Neutrophil (primary cell): ENCODE measurements around the gene NLGN4X.

ENCODE experiments used
- H3K27ac ChIP-seq: fragments of 200-600 bp; sonication (generic); 2 replicates; pipeline ENCODE4 v1.5.1; 2016; ENCODE audit warnings: mild to moderate bottlenecking, moderate library complexity
- H3K27me3 ChIP-seq: fragments of 200-600 bp; sonication (generic); 2 replicates; pipeline ENCODE4 v1.6.0; 2016; ENCODE audit warnings: mild to moderate bottlenecking
- H3K36me3 ChIP-seq: fragments of 200-600 bp; sonication (generic); 2 replicates; pipeline ENCODE4 v1.5.1; 2017
- H3K4me1 ChIP-seq, 2 experiments: fragments of 200-600 bp in 1 of 2; sonication (generic) in 1 of 2; 1 replicate in 1 of 2; 2 replicates in 1 of 2; pipeline versions ENCODE4 v1.5.1 to v1.6.1; 2013 to 2016; ENCODE audit warnings: low read depth in 1 of 2, low read length in 1 of 2, mild to moderate bottlenecking in 1 of 2, moderate library complexity in 1 of 2; ENCODE audit not compliant: control insufficient read depth in 1 of 2, insufficient read depth in 1 of 2
- H3K4me3 ChIP-seq, 2 experiments: fragments of 200-600 bp in 1 of 2; sonication (generic) in 1 of 2; 1 replicate in 1 of 2; 2 replicates in 1 of 2; pipeline ENCODE4 v1.5.1; 2013 to 2016; ENCODE audit warnings: low read depth in 1 of 2, low read length in 1 of 2, mild to moderate bottlenecking in 1 of 2, moderate library complexity in 1 of 2
- H3K9me3 ChIP-seq: fragments of 200-600 bp; sonication (generic); 2 replicates; pipeline ENCODE4 v1.5.1; 2016
- TF ChIP-seq, protein P1 (sequence below): fragments of 200-600 bp; sonication (generic); IDR thresholded peaks from 2 replicates; pipeline ENCODE4 v1.5.1; 2016; ENCODE audit warnings: antibody characterized with exemption

The NLGN4X gene

DNA sequence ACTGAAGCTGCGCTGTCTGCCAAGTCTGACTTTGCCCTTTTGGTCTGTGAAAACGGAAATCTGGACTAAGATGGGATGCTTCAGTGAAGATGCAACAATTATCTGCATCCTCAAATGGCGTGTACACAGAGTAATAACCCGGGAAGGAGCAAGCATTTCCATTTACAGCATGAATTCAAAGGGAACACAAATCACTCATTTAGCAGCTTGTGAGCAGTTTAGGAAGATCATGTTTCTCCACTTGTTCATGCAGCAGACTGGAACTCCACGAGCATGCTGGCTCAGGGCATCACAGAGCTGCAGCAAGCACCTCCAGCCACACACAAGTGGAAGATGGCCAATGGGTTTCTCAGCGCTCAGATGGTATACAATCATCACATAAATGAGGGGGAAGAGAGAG, 175.5 kb downstream of the NLGN4X start:
- Histone ChIP-seq H3K4me1 (no peaks in the 10 kb centered on the region), H3K4me3 (no peak overlapping the region), H3K27ac (no peak overlapping the region), H3K36me3 (no peaks in the 10 kb centered on the region), H3K27me3 (no peaks in the 10 kb centered on the region), H3K9me3 (no peaks in the 10 kb centered on the region)
- TF ChIP-seq, protein P1, sequence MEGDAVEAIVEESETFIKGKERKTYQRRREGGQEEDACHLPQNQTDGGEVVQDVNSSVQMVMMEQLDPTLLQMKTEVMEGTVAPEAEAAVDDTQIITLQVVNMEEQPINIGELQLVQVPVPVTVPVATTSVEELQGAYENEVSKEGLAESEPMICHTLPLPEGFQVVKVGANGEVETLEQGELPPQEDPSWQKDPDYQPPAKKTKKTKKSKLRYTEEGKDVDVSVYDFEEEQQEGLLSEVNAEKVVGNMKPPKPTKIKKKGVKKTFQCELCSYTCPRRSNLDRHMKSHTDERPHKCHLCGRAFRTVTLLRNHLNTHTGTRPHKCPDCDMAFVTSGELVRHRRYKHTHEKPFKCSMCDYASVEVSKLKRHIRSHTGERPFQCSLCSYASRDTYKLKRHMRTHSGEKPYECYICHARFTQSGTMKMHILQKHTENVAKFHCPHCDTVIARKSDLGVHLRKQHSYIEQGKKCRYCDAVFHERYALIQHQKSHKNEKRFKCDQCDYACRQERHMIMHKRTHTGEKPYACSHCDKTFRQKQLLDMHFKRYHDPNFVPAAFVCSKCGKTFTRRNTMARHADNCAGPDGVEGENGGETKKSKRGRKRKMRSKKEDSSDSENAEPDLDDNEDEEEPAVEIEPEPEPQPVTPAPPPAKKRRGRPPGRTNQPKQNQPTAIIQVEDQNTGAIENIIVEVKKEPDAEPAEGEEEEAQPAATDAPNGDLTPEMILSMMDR, result no peak

DNA sequence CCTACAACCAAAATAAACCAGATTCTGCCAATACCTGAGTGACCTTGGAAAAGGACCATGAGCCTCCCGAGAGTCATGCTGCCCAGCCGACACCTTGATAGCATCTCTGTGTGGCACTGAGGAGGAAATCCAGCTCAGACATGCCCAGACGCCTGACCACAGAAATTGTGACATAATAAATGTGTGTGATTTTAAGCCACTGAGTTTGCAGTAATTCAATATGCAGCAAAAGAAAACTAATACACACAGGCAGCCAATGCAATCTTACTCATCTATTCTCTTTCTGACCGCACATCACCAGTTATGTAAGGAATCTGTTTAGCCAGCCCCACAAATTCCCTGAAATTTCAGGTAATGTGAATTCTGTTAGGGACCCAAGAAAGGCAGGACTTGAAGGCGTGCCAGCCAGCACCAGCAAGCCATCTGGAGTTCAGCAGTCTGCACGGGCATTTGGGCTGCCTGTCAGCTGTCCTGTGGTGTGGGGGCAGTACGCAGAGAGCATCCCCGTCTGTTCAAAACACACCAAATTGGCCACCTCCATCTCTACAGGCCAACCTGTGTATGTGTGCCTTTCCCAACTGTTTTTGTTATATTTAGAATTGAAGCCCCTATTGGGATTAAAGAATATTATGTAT, 176.4 kb downstream of the NLGN4X start:
- Histone ChIP-seq H3K9me3 (no peaks in the 10 kb centered on the region), H3K27me3 (no peaks in the 10 kb centered on the region), H3K4me3 (no peak overlapping the region), H3K36me3 (no peaks in the 10 kb centered on the region), H3K4me1 (no peaks in the 10 kb centered on the region), H3K27ac (no peak overlapping the region)
- TF ChIP-seq, protein P1, result no peak

DNA sequence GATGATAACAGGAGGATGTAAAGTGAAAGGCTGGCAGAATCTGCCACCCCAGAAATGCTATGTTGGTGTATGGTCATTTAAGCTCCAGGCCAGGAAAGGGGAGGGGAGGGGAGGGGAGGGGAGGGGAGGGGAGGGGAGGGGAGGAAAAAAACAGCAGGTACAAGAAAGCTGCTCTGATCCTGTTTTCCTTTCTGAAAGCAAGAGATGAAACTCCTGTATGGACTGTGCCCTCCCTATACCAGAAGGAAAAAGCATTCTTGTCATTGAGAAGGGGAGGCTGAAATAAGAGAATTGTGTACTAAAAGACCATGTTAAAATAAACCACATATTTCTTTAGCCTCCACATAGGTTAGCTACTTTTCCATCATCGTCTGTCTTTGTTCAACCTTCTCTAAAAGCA, 179.5 kb downstream of the NLGN4X start:
- Histone ChIP-seq H3K4me3 (no peak overlapping the region), H3K27ac (no peak overlapping the region), H3K9me3 (no peaks in the 10 kb centered on the region), H3K27me3 (no peaks in the 10 kb centered on the region), H3K36me3 (no peaks in the 10 kb centered on the region), H3K4me1 (no peaks in the 10 kb centered on the region)
- TF ChIP-seq, protein P1, result no peak

DNA sequence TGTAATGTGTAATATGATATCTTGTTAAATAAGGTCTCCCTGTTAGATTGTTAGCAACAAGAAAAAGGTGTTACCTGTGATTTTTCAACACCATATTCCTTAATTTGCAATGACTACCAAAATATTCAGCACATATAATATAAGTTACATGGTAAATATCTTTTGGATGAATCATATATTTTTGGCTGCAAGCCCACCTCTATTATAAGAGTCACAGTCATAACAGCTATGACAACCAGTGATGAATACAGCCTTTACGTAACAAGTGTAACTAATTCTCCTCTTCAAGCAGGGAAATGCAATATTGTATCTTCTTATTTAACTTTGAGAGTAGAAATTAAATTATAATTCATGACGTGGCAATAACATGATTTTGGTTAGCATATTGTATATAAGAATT, 187.0 kb downstream of the NLGN4X start:
- no peaks in the 10 kb centered on the region for H3K4me1 ChIP-seq
- TF ChIP-seq, protein P1, result no peak
- H3K27me3 ChIP-seq, result no peaks in the 10 kb centered on the region
- no peaks in the 10 kb centered on the region for H3K9me3 ChIP-seq
- no peaks in the 10 kb centered on the region for H3K36me3 ChIP-seq
- H3K27ac ChIP-seq, result no peak overlapping the region
- no peak overlapping the region for H3K4me3 ChIP-seq

DNA sequence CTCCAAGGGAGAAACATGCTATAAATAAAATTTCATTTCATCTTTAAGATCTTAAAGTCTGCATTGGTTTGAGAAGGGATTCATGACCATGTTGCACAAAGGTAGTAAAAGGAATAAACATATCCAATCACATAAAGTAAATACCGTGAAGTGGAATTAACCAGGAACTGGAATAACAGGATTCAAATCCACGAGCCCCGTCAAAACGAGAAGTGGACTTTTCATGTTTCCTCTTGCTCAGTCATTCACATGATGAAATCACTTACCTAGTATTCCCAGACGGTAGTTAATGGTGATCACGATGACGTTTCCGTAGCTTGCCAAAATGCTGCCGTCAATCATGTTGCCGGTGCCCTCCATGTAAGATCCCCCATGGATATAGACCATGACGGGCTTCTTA, 199.7 kb downstream of the NLGN4X start:
- H3K27ac ChIP-seq, result no peak overlapping the region
- H3K4me3 ChIP-seq, result no peak overlapping the region
- H3K9me3 ChIP-seq, result no peaks in the 10 kb centered on the region
- H3K4me1 ChIP-seq, result no peaks in the 10 kb centered on the region
- TF ChIP-seq, protein P1, result no peak
- no peaks in the 10 kb centered on the region for H3K36me3 ChIP-seq
- H3K27me3 ChIP-seq, result no peaks in the 10 kb centered on the region
